HepG2 (cell line): Measurements from ENCODE around the gene STK39. TPM values are rescaled to one million over a fixed set of nuclear protein-coding genes. Genes with fewer than 3 reads are reported as not detected.
A peak's percentile ranks its signal among the peaks of the same experiment; 100 is the strongest.

ENCODE experiments used
- ADNP ChIP-seq: sonication (generic); formaldehyde crosslinking; IDR thresholded peaks from 2 replicates; pipeline ENCODE4 v1.4.0; 2020; ENCODE audit warnings: missing genetic modification reagents
- ATF3 ChIP-seq: sonication (generic); formaldehyde crosslinking; IDR thresholded peaks from 2 replicates; pipeline ENCODE4 v1.4.0; 2020; ENCODE audit warnings: missing genetic modification reagents
- CEBPB ChIP-seq: IDR thresholded peaks from 2 replicates; pipeline ENCODE4 v1.6.1; 2011; ENCODE audit warnings: low read depth, low read length, improper control_type of control experiment, borderline replicate concordance
- CEBPZ ChIP-seq: IDR thresholded peaks from 2 replicates; pipeline ENCODE4 v1.6.1; 2012; ENCODE audit warnings: low read length, improper control_type of control experiment
- CHD2 ChIP-seq: IDR thresholded peaks from 2 replicates; pipeline ENCODE4 v1.6.1; 2011; ENCODE audit warnings: low read depth, low read length, improper control_type of control experiment
- EED ChIP-seq: sonication (generic); formaldehyde crosslinking; IDR thresholded peaks from 2 replicates; pipeline ENCODE4 v1.5.0; 2020; ENCODE audit warnings: mild to moderate bottlenecking, missing genetic modification reagents
- KLF15 ChIP-seq: sonication (generic); formaldehyde crosslinking; IDR thresholded peaks from 2 replicates; pipeline ENCODE4 v1.8.1; 2023; ENCODE audit warnings: borderline replicate concordance, mild to moderate bottlenecking, inconsistent platforms, missing genetic modification reagents, mixed read lengths
- KMT2B ChIP-seq: IDR thresholded peaks from 2 replicates; pipeline ENCODE4 v1.6.1; 2016; ENCODE audit warnings: missing genetic modification reagents, missing compliant biosample characterization
- MNT ChIP-seq: fragments of 450-650 bp; IDR thresholded peaks from 2 replicates; pipeline ENCODE4 v1.6.1; 2016
- MXD3 ChIP-seq: IDR thresholded peaks from 2 replicates; pipeline ENCODE4 v1.6.1; 2016; ENCODE audit warnings: mild to moderate bottlenecking, missing biosample characterization, missing genetic modification reagents
- ONECUT2 ChIP-seq: sonication (generic); formaldehyde crosslinking; IDR thresholded peaks from 2 replicates; pipeline ENCODE4 v1.4.0; 2020; ENCODE audit warnings: missing genetic modification reagents
- POLR2G ChIP-seq: fragments of 200-400 bp; formaldehyde crosslinking; IDR thresholded peaks from 2 replicates; pipeline ENCODE4 v1.6.1; 2018; ENCODE audit warnings: mild to moderate bottlenecking, low read depth, low read length, moderate library complexity
- RBM39 ChIP-seq: fragments of 200-400 bp; formaldehyde crosslinking; IDR thresholded peaks from one replicate; pipeline ENCODE4 v1.6.1; 2018; ENCODE audit warnings: antibody characterized with exemption, mild to moderate bottlenecking, low read depth, low read length; ENCODE audit not compliant: poor library complexity, severe bottlenecking
- SNAPC5 ChIP-seq: sonication (generic); formaldehyde crosslinking; IDR thresholded peaks from 2 replicates; pipeline ENCODE4 v1.8.1; 2023; ENCODE audit warnings: mild to moderate bottlenecking, missing genetic modification reagents, borderline replicate concordance
- SSRP1 ChIP-seq: IDR thresholded peaks from 2 replicates; pipeline ENCODE4 v1.6.1; 2016; ENCODE audit warnings: control low read depth
- ZIK1 ChIP-seq: sonication (generic); formaldehyde crosslinking; IDR thresholded peaks from 2 replicates; pipeline ENCODE4 v1.5.0; 2020; ENCODE audit warnings: mild to moderate bottlenecking, low read depth, missing genetic modification reagents, borderline replicate concordance
- ZNF121 ChIP-seq: sonication (generic); formaldehyde crosslinking; IDR thresholded peaks from 2 replicates; pipeline ENCODE4 v1.5.0; 2020; ENCODE audit warnings: mild to moderate bottlenecking, missing genetic modification reagents
- ZNF670 ChIP-seq: sonication (generic); formaldehyde crosslinking; IDR thresholded peaks from 2 replicates; pipeline ENCODE4 v1.8.0; 2022; ENCODE audit warnings: mild to moderate bottlenecking, missing genetic modification reagents, borderline replicate concordance
- ZSCAN5A ChIP-seq: sonication (generic); formaldehyde crosslinking; IDR thresholded peaks from 2 replicates; pipeline ENCODE4 v1.8.0; 2022; ENCODE audit warnings: mild to moderate bottlenecking, missing genetic modification reagents, borderline replicate concordance
- ZUFSP ChIP-seq: sonication (generic); formaldehyde crosslinking; IDR thresholded peaks from 2 replicates; pipeline ENCODE4 v1.9.0; 2021; ENCODE audit warnings: missing genetic modification reagents, mild to moderate bottlenecking, borderline replicate concordance
- polyA plus RNA-seq, 8 experiments: library from polyadenylated mRNA; depleted of rRNA in 3 of 8; stranded (reverse) in 7 of 8; unstranded in 1 of 8; fragments of >200 nt; fragmentation: Illumina TruSeq in 4 of 8; extraction: Trizol in 4 of 8; gene quantifications; 2 replicates each; pipeline versions ENCODE4 v1.2.1 to v1.2.3, GENCODE V29; 2011 to 2016; ENCODE audit warnings: low read depth in 4 of 8, missing spikeins in 1 of 8, mixed read lengths in 1 of 8; ENCODE audit not compliant: insufficient read depth in 1 of 8
- total RNA-seq, 5 experiments: library from RNA; depleted of rRNA; stranded (reverse); fragments of >200 nt; fragmentation: Illumina TruSeq; extraction: Trizol; gene quantifications; 2 replicates each; pipeline ENCODE4 v1.2.3, GENCODE V29; 2016; ENCODE audit warnings: low read depth in 1 of 5

Gene STK39
- total and polyA plus RNA-seq, 2 of the 13 experiments (the other 11 are each of a cell fraction or from before 2014, with no cell fraction given): 27.3 to 38.4 TPM

GRCh38 chr2:168166902-168167510, 80.4 kb downstream of the STK39 start (continued):
- TF ChIP-seq ADNP: no peak
- no peak for TF ChIP-seq MNT
- no peak for TF ChIP-seq CEBPZ
- TF ChIP-seq POLR2G: no peak
- no peak for TF ChIP-seq RBM39
- no peak for TF ChIP-seq ZNF670 (CRISPR knock-in tag)
- TF ChIP-seq ZNF121: no peak
- no peak; the same call in 1 of the 2 replicates for TF ChIP-seq SSRP1 (CRISPR knock-in tag)
- no peak for TF ChIP-seq SNAPC5
- TF ChIP-seq ZSCAN5A (CRISPR knock-in tag): no peak
- no peak for TF ChIP-seq KLF15 (CRISPR knock-in tag)
- no peak for TF ChIP-seq ZUFSP (CRISPR knock-in tag)
- no peak for TF ChIP-seq ZIK1 (CRISPR knock-in tag)
- no peak for TF ChIP-seq ONECUT2 (CRISPR knock-in tag)
- no peak for TF ChIP-seq MXD3 (CRISPR knock-in tag)
- no peak for TF ChIP-seq EED (CRISPR knock-in tag)
- TF ChIP-seq KMT2B (CRISPR knock-in tag): no peak
- peak; percentile 94 for TF ChIP-seq CEBPB
- TF ChIP-seq CHD2: no peak
- TF ChIP-seq ATF3 (CRISPR knock-in tag): no peak
